OCI-LY1 (cell line): ENCODE results near the gene INSRR.

ENCODE experiments used
- H2AFZ ChIP-seq: fragments of 200-600 bp; sonication (generic), shearing (Covaris generic); 2 replicates; pipeline ENCODE4 v1.6.0; 2014; ENCODE audit warnings: antibody characterized with exemption, mild to moderate bottlenecking, low read length
- H3F3A ChIP-seq: fragments of 200-600 bp; sonication (generic), shearing (Covaris generic); 2 replicates; pipeline ENCODE4 v1.6.0; 2014; ENCODE audit warnings: mild to moderate bottlenecking, antibody characterized with exemption, low read length, moderate library complexity; ENCODE audit not compliant: insufficient read depth
- H3K27ac ChIP-seq: fragments of 200-600 bp; sonication (generic); 2 replicates; pipeline ENCODE4 v1.5.1; 2014; ENCODE audit warnings: low read length, mixed run types, mild to moderate bottlenecking, low read depth; ENCODE audit not compliant: poor library complexity, severe bottlenecking
- H3K27me3 ChIP-seq: fragments of 200-600 bp; sonication (generic); 2 replicates; pipeline ENCODE4 v1.6.0; 2014; ENCODE audit warnings: antibody characterized with exemption, mild to moderate bottlenecking, low read length, moderate library complexity; ENCODE audit not compliant: insufficient read depth
- H3K36me3 ChIP-seq: fragments of 200-600 bp; sonication (generic); 2 replicates; pipeline ENCODE4 v1.6.1; 2014; ENCODE audit warnings: mild to moderate bottlenecking, antibody characterized with exemption, low read length, moderate library complexity, mixed read lengths; ENCODE audit not compliant: insufficient read depth
- H3K4me1 ChIP-seq: fragments of 200-600 bp; sonication (generic); 2 replicates; pipeline ENCODE4 v1.5.1; 2014; ENCODE audit warnings: mild to moderate bottlenecking, low read length, moderate library complexity; ENCODE audit not compliant: insufficient read depth, severe bottlenecking
- H3K4me2 ChIP-seq: fragments of 200-600 bp; sonication (generic), shearing (Covaris generic); 2 replicates; pipeline ENCODE4 v1.6.1; 2014; ENCODE audit warnings: low read length
- H3K4me3 ChIP-seq: fragments of 200-600 bp; sonication (generic); 2 replicates; pipeline ENCODE4 v1.5.1; 2014; ENCODE audit warnings: low read length, low read depth, mild to moderate bottlenecking, mixed read lengths; ENCODE audit not compliant: poor library complexity, severe bottlenecking
- H3K79me2 ChIP-seq: fragments of 200-600 bp; shearing (Covaris generic); 2 replicates; pipeline ENCODE4 v1.6.1; 2016; ENCODE audit warnings: mixed run types, low read length, mixed read lengths; ENCODE audit not compliant: insufficient read depth
- H3K9ac ChIP-seq: fragments of 200-600 bp; sonication (generic), shearing (Covaris generic); 2 replicates; pipeline ENCODE4 v1.6.1; 2014; ENCODE audit warnings: mild to moderate bottlenecking, low read length, mixed read lengths
- H3K9me2 ChIP-seq: fragments of 200-600 bp; sonication (generic), shearing (Covaris generic); 2 replicates; pipeline ENCODE4 v1.6.1; 2014; ENCODE audit warnings: low read depth, mild to moderate bottlenecking, low read length, mixed read lengths
- H3K9me3 ChIP-seq: fragments of 200-600 bp; shearing (Covaris generic); 2 replicates; pipeline ENCODE4 v1.6.1; 2014; ENCODE audit warnings: low read length, mixed read lengths
- H4K20me1 ChIP-seq: fragments of 200-600 bp; sonication (generic), shearing (Covaris generic); 2 replicates; pipeline ENCODE4 v1.6.0; 2016; ENCODE audit warnings: mild to moderate bottlenecking, low read length; ENCODE audit not compliant: insufficient read depth
- CTCF ChIP-seq: fragments of 200-600 bp; sonication (generic), shearing (Covaris generic); IDR thresholded peaks from 2 replicates; pipeline ENCODE4 v1.5.1; 2017; ENCODE audit warnings: mild to moderate bottlenecking, antibody characterized with exemption, low read length, moderate library complexity, mixed read lengths
- EZH2 ChIP-seq: fragments of 200-600 bp; sonication (generic), shearing (Covaris generic); IDR thresholded peaks from 2 replicates; pipeline ENCODE4 v1.8.0; 2017; ENCODE audit warnings: borderline replicate concordance, mixed run types, mild to moderate bottlenecking, antibody characterized with exemption, low read length, moderate library complexity, mixed read lengths

INSRR gene

GRCh38 chr1:156873659-156874058 lies 14.7 kb upstream of the INSRR start:
- Histone ChIP-seq H3K27me3 (no peaks in the 10 kb centered on the region; the same call in 1 of the 2 replicates), H3K4me1 (no peaks in the 10 kb centered on the region), H3K9me3 (no peaks in the 10 kb centered on the region), H3K9me2 (no peaks in the 10 kb centered on the region), H3K36me3 (no peaks in the 10 kb centered on the region), H2AFZ (no peak overlapping the region), H3K79me2 (no peaks in the 10 kb centered on the region), H3K4me2 (no peak overlapping the region), H3F3A (no peaks in the 10 kb centered on the region), H4K20me1 (no peaks in the 10 kb centered on the region), H3K9ac (no peak overlapping the region), H3K27ac (no peak overlapping the region), H3K4me3 (no peak overlapping the region)
- TF ChIP-seq EZH2 (no peak), CTCF (no peak)

- H3K27me3 ChIP-seq = no peaks in the 10 kb centered on the region; the same call in 1 of the 2 replicates
- no peak overlapping the region for H2AFZ ChIP-seq
- no peak overlapping the region for H3K4me3 ChIP-seq
- H3K4me2 ChIP-seq = no peak overlapping the region
- H3F3A ChIP-seq = no peaks in the 10 kb centered on the region
- H3K79me2 ChIP-seq = no peaks in the 10 kb centered on the region
- H3K27ac ChIP-seq = no peak overlapping the region
- H3K36me3 ChIP-seq = no peaks in the 10 kb centered on the region
- no peaks in the 10 kb centered on the region for H3K9me2 ChIP-seq
- no peak for TF ChIP-seq EZH2
- no peak for TF ChIP-seq CTCF
- no peaks in the 10 kb centered on the region for H4K20me1 ChIP-seq
- H3K9ac ChIP-seq = no peak overlapping the region
- H3K4me1 ChIP-seq = no peaks in the 10 kb centered on the region
- no peaks in the 10 kb centered on the region for H3K9me3 ChIP-seq
These were observed 10.5 kb upstream of the INSRR start for GRCh38 chr1:156869455-156869854.

GRCh38 chr1:156868341-156868740 lies 9.4 kb upstream of the INSRR start:
- no peak overlapping the region for H2AFZ ChIP-seq
- no peaks in the 10 kb centered on the region for H4K20me1 ChIP-seq
- TF ChIP-seq EZH2 = no peak
- no peak for TF ChIP-seq CTCF
- no peak overlapping the region for H3K4me3 ChIP-seq
- no peaks in the 10 kb centered on the region for H3K79me2 ChIP-seq
- no peaks in the 10 kb centered on the region for H3K36me3 ChIP-seq
- 0 out of 2 replicates have a peak, but pooled peaks cover 4% of the 10 kb centered on the region for H3K27me3 ChIP-seq
- no peaks in the 10 kb centered on the region for H3K9me3 ChIP-seq
- no peak overlapping the region for H3K4me2 ChIP-seq
- H3K9ac ChIP-seq = no peak overlapping the region
- no peak overlapping the region for H3K27ac ChIP-seq
- H3K9me2 ChIP-seq = no peaks in the 10 kb centered on the region
- no peaks in the 10 kb centered on the region for H3K4me1 ChIP-seq
- no peaks in the 10 kb centered on the region for H3F3A ChIP-seq
